ENCODE measurements around the gene NTN4. TPM values are rescaled to one million over a fixed set of nuclear protein-coding genes. Genes with fewer than 3 reads are reported as not detected.

Gene NTN4
- polyA plus RNA-seq, 1 donor (not counting 4 experiments of a cell fraction or from before 2014, with no cell fraction given), result 8.3 TPM

DNA sequence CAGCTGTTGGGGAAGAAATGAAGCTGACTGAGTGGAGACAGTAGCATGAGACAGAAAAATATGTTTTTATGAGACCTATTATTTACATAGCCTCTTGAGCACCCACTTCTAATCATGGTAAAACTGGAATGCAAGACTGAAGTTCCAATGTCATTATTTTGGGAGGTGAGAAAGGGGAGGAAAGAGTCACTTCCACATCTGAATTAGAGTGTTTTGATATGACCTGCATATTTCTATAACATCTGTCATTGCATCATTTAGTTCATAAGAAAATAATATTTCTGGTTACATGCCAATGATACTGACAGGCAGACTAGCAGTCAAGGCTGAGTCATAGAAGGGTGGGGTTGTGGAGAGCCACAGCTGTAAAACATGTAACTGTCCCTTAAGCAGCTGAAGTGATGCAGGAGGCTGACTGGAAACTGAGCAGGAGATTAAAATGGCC lies 26.7 kb downstream of the NTN4 start:
- TF ChIP-seq, protein P1, sequence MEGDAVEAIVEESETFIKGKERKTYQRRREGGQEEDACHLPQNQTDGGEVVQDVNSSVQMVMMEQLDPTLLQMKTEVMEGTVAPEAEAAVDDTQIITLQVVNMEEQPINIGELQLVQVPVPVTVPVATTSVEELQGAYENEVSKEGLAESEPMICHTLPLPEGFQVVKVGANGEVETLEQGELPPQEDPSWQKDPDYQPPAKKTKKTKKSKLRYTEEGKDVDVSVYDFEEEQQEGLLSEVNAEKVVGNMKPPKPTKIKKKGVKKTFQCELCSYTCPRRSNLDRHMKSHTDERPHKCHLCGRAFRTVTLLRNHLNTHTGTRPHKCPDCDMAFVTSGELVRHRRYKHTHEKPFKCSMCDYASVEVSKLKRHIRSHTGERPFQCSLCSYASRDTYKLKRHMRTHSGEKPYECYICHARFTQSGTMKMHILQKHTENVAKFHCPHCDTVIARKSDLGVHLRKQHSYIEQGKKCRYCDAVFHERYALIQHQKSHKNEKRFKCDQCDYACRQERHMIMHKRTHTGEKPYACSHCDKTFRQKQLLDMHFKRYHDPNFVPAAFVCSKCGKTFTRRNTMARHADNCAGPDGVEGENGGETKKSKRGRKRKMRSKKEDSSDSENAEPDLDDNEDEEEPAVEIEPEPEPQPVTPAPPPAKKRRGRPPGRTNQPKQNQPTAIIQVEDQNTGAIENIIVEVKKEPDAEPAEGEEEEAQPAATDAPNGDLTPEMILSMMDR (optimal IDR thresholded peaks at IDR 0.05 in 1 of 3, IDR thresholded peaks at IDR 0.05 in 1 of 3, conservative IDR thresholded peaks at IDR 0.05 in 1 of 3; ENCODE audit: extremely low read depth in 1 of 3, insufficient read depth in 2 of 3, low read length in 3 of 3), result no peak
- no peak for TF ChIP-seq EZH2 (IDR thresholded peaks at IDR 0.05; ENCODE audit: low read length)
- H4K20me1 ChIP-seq (ENCODE audit: control insufficient read depth, extremely low read depth, insufficient read depth, low read length), result no peaks in the 10 kb centered on the region
- no peak overlapping the region for H2AFZ ChIP-seq (ENCODE audit: control insufficient read depth, low read length)
- H3K27ac ChIP-seq (ENCODE audit: control insufficient read depth, insufficient read depth, low read length), result no peak overlapping the region
- H3K4me3 ChIP-seq (ENCODE audit: control insufficient read depth in 2 of 3, extremely low read depth in 1 of 3, insufficient read depth in 2 of 3, low read depth in 1 of 3, low read length in 3 of 3), result no peak overlapping the region
- H3K9me3 ChIP-seq (ENCODE audit: control insufficient read depth, low read depth, low read length), result no peaks in the 10 kb centered on the region
- H3K9ac ChIP-seq (ENCODE audit: control insufficient read depth, extremely low read depth, insufficient read depth, low read length), result no peak overlapping the region
- no peaks in the 10 kb centered on the region for H3K9me1 ChIP-seq (ENCODE audit: control insufficient read depth, extremely low read depth, insufficient read depth, low read length)
- no peaks in the 10 kb centered on the region for H3K36me3 ChIP-seq (ENCODE audit: control insufficient read depth in 2 of 2, extremely low read depth in 1 of 2, insufficient read depth in 2 of 2, low read length in 2 of 2)
- H3K79me2 ChIP-seq (ENCODE audit: control insufficient read depth, insufficient read depth, low read length), result no peaks in the 10 kb centered on the region
- dilution Hi-C loops (cut with MboI; ENCODE audit: extremely low pct_ligation_motif_present, low sequenced_read_pairs), result no loop called here
- FAIRE-seq (peak; percentile 96), DNase-seq (ENCODE audit: low read depth, low spot score) (peak; percentile 76)
- H3K4me1 ChIP-seq (ENCODE audit: control insufficient read depth, extremely low read depth, insufficient read depth, low read length), result peaks cover 22% of the 10 kb centered on the region
- peak overlapping the region; percentile 35 for H3K4me2 ChIP-seq (ENCODE audit: control insufficient read depth, extremely low read depth, insufficient read depth, low read depth, low read length)
- H3K27me3 ChIP-seq (ENCODE audit: control insufficient read depth, extremely low read depth, insufficient read depth, low read length), result no peaks in the 10 kb centered on the region

DNA sequence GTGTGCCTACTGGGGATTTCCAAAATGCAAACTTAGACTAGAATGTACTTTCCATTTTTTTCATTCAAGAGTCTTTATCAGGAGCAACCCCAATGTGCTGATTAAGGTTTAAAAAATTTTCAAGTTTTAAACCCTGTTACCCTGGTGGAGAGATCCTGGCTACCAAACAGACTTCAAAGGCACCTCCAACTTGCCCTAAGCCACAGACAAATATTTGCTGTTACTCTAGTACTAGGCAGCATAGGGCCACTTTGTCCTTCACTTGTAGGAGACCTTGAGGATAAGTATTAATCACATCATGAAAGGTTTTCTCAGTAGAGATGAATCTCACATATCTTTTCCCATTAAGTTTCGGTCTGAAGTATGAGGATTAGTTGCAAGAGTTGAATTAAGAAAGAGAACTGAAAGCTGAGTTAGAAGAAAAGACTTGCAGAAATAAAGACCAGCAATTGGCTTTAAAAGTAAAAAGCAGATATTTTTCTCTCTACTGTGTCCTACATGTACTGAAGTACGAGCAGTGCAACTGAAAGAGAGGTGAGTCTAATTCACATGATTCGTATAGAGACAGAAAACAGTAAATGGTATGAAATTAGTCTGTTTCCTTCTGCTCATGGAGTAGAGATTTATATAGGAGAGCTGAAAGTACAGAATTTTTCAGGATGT lies 28.3 kb downstream of the NTN4 start:
- Histone ChIP-seq H3K9me3 (ENCODE audit: control insufficient read depth, low read depth, low read length) (no peaks in the 10 kb centered on the region), H3K4me2 (ENCODE audit: control insufficient read depth, extremely low read depth, insufficient read depth, low read depth, low read length) (no peak overlapping the region), H3K27ac (ENCODE audit: control insufficient read depth, insufficient read depth, low read length) (no peak overlapping the region), H3K4me1 (ENCODE audit: control insufficient read depth, extremely low read depth, insufficient read depth, low read length) (peaks cover 22% of the 10 kb centered on the region), H3K9ac (ENCODE audit: control insufficient read depth, extremely low read depth, insufficient read depth, low read length) (no peak overlapping the region), H3K36me3 (ENCODE audit: control insufficient read depth in 2 of 2, extremely low read depth in 1 of 2, insufficient read depth in 2 of 2, low read length in 2 of 2) (no peaks in the 10 kb centered on the region), H3K9me1 (ENCODE audit: control insufficient read depth, extremely low read depth, insufficient read depth, low read length) (no peaks in the 10 kb centered on the region), H2AFZ (ENCODE audit: control insufficient read depth, low read length) (no peak overlapping the region), H3K79me2 (ENCODE audit: control insufficient read depth, insufficient read depth, low read length) (no peaks in the 10 kb centered on the region), H3K4me3 (ENCODE audit: control insufficient read depth in 2 of 3, extremely low read depth in 1 of 3, insufficient read depth in 2 of 3, low read depth in 1 of 3, low read length in 3 of 3) (no peak overlapping the region), H4K20me1 (ENCODE audit: control insufficient read depth, extremely low read depth, insufficient read depth, low read length) (no peaks in the 10 kb centered on the region), H3K27me3 (ENCODE audit: control insufficient read depth, extremely low read depth, insufficient read depth, low read length) (no peaks in the 10 kb centered on the region)
- TF ChIP-seq, protein P1 (optimal IDR thresholded peaks at IDR 0.05 in 1 of 3, IDR thresholded peaks at IDR 0.05 in 1 of 3, conservative IDR thresholded peaks at IDR 0.05 in 1 of 3; ENCODE audit: extremely low read depth in 1 of 3, insufficient read depth in 2 of 3, low read length in 3 of 3), result no peak
- no peak for TF ChIP-seq EZH2 (IDR thresholded peaks at IDR 0.05; ENCODE audit: low read length)
- FAIRE-seq (peak; percentile 5), DNase-seq (ENCODE audit: low read depth, low spot score) (no peak)
- dilution Hi-C loops (cut with MboI; ENCODE audit: extremely low pct_ligation_motif_present, low sequenced_read_pairs), result no loop called here
